HL-60 (cell line): ENCODE results near the gene ZNF839.

Experiments used
- CTCF ChIP-seq: IDR thresholded peaks from one replicate; pipeline ENCODE4 v1.5.1; 2011; ENCODE audit warnings: low read length, control low read depth, inconsistent platforms; ENCODE audit not compliant: insufficient read depth
- REST ChIP-seq: IDR thresholded peaks from 2 replicates; pipeline ENCODE4 v1.6.1; 2012; ENCODE audit warnings: low read depth; ENCODE audit not compliant: insufficient replicate concordance

- TF ChIP-seq CTCF (no peak), REST (no peak)
Measured at GRCh38 chr14:102293781-102294180, 25.8 kb upstream of the ZNF839 start.
